ENCODE data around the gene PLCG1.
"Not testable (repeated sequence)": the region's sequence is repeated elsewhere in the genome, so short reads cannot be mapped to it uniquely, and the experiment has no call there.

Gene PLCG1

DNA sequence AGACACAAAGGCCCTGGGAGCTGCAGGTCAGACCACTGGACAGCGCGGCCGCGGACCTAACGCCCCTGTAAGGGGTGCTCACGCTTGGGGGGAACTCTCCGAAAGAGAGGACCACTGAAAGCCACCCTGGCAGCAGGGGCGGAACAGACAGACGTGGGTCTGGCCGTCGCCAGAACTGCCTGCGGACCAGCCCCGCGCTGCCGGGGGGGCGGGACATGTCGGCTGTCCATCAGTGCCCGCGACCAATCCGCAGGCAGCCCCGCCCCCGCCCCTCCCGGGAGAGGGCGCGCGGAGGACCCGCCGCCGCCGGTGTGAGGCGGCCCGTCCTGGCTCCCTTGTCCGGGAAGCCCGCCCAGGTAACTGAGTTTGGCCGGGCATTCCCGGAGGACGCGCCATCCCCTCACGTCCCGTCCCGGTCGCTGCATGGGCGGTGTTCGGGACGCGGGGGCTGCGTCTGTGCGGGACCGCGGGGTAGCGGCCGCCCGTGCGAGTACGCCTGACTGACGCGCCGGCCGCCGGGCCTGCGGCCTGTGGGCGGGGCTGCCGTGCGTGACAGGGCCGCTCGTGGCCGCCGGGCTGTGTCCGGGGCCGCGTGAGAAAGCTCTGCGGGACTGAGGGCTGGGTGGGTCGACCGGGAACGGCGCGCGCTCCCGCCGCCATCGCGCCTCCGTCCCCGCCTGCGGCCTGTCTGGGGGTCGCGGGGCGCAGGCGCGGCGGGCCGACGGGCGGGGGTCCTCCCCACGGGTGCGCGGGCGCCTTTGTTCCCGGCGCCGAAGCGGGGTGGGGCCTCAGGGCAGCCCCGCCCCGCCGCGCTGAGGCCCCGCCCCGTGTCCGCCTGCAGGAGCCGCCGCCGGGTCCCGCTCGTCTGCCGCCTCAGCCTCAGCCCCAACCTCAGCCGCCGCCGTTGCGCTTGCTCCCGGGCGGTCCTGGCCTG lies at the start of gene PLCG1:
Gene PLCG1, plus strand, starts transcription at position 864 of the 934 bp plus-strand sequence. CDS start 99 bp downstream, outside the sequence.
- DNase-seq, result peak; percentile 84

- DNase-seq, result no peak
These were observed 49.6 kb upstream of the PLCG1 start for GRCh38 chr20:41087777-41088176.

DNA sequence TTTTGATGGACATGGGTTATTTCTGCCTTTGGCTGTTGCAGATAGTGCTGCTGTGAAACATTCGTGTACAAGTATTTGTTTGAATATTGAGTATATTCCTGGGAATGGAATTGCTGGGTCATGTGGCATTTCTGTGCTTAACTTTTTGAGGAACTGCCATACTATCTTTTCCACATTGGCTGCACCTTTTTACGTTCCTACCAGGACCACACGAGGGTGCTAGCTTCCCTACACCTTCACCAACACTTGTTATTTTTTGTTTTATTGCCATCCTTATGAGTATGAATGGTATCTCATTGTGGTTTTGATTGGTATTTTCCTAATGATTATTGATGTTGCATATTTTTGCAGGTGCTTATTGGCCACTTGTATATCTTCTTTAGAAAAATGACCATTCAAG lies 47.8 kb upstream of the PLCG1 start:
- DNase-seq, result no peak

- no peak for DNase-seq
These were observed 45.4 kb upstream of the PLCG1 start for GRCh38 chr20:41091927-41092326.

DNA sequence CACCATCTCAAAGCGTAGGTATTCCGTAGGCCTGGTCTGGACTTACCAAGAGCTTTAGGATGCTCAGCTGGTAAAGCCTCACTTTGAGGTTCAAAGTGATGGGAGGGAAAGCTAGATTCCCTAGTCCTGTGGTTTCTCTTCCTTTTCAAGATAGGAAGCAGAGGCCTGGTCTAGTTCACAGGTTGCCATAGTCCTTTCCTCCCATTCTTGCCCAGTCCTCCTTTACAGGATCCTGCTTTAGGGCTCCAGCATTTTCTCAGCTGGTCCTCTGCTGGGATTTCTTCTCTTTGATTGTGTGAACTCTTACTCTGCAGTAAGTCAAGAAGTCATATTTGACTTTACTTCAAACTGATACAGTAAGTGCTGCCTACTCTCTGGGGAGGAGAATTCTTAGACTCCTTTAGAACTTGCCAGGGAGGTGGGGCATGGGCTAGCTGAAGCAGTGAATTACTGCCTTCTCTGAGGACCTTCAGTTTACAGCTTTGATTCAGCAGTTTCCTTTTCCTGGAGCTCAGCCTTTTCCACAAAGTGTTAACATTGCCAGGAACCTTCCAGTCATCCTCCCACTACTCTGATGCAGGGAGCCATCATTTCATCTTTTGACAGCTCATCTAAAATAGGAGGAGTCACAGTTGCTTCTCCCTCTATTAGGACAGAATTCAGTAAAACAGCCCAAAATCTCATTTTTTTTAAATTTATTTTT lies 42.8 kb upstream of the PLCG1 start:
- DNase-seq, result no peak

DNA sequence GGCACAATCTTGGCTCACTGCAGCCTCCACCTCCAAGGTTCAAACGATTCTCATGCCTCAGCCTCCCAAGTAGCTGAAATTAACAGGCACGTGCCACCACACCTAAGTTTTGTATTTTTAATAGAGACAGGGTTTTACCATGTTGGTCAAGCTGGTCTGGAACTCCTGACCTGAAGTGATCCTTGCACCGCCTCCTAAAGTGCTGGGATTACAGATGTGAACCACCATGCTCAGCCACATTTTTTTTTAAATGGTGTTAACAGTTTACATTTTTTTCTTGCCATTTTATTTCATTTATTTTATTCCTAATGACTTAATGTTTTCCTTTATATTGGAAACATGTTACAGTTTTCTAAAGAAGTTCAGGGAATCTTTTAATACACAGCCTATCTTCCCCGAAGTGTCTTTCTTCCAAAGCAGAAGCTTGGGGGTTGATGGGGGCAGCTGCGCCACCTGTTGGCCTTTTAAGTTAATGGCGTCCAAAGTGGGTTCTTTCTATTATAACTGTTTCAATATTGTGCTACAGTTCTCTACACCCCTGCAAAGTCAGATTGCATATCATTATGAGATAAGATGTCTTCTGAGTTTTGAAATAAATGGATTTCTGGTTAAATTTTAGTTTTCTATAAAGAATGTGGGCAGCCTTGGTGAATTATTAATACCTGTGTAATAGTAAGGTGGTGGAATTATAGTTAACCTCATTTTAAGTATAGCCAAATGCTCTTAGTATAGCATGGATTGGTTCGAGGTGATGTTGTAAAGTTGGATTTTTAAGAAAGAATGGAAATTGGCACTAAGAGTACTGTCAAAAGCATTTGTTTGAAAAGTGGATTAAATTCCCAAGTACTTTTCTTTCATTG lies 42.0 kb upstream of the PLCG1 start:
- DNase-seq, result peak; percentile 70

DNA sequence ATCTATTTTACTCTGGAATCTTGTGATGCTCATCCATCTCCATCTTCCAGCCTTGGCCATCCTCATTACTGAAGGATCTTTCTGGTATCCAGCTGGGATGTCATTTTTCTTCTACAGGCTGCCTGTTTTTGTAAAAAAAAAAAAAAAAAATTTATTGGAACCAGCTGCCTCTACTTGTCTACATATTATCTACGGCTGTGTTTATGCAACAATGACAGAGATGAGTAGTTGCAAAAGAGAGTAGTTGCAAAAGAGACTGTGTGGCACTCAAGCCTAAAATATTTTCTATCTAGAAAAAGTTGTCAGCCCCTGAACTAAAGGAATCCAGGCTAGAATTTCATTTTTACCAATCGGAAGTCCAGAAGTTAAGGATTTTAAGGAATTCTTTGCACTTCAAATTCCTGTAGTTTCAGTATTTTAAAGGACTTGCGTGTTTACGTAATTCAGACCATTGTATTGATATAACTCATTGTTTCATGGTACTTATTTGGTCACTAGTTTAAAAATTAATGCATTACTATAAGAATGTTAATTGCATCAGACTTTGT lies 38.6 kb upstream of the PLCG1 start:
- DNase-seq, result no peak

DNA sequence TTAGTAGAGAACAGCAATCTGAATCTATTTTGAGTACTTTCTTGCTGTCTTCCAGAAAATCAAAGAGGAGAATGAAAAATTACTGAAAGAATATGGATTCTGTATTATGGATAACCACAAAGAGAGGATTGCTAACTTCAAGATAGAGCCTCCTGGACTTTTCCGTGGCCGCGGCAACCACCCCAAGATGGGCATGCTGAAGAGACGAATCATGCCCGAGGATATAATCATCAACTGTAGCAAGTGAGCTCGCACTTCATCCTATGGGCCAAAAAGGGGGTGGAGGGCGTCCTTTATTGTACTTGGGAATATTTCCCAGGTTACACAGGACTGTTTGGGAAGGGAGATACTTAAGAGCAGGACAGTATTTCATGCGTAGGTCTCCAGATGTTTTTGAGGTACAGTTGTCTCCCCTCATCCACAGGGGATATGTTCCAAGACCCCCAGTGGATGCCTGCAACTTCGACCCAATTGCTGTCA lies 37.3 kb upstream of the PLCG1 start:
- no peak for DNase-seq

GRCh38 chr20:41101660-41102059 lies 35.7 kb upstream of the PLCG1 start:
- no peak for DNase-seq

GRCh38 chr20:41108531-41108930 lies 28.8 kb upstream of the PLCG1 start:
- no peak for DNase-seq

GRCh38 chr20:41110012-41110411 lies 27.3 kb upstream of the PLCG1 start:
- DNase-seq, result no peak

- no peak for DNase-seq
These were observed 26.3 kb upstream of the PLCG1 start for GRCh38 chr20:41110930-41111577.

GRCh38 chr20:41111578-41111951 lies 25.8 kb upstream of the PLCG1 start:
- no peak for DNase-seq

DNA sequence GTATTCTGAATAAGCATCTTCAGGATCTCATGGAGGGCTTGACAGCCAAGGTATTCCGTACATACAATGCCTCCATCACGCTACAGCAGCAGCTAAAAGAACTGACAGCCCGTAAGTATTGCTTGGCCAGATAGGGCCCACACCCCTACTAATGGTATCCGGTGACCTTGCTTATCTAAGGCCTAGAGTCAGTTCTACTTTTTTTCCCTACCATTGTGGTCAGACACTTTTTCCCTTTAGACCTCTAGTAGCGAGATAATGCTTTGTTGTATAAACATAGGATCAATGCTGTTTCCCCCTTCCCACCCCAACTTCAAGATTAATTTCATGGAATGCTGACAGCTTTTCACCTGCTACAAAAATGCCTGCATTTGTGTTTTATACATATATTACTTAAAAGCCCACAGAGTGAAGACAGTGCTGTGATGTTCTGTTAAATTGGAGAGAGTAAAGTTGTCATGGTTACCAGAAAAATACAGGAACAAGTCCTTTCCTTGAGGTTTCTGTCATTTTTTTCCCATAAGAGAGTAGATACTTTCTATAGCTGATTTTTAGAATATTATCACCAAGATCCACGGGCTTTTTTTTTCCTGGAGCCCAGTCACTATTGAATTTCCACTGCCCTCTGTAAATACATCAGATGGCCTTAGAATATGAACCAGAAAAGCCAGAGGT lies 20.9 kb upstream of the PLCG1 start:
- no peak for DNase-seq

DNA sequence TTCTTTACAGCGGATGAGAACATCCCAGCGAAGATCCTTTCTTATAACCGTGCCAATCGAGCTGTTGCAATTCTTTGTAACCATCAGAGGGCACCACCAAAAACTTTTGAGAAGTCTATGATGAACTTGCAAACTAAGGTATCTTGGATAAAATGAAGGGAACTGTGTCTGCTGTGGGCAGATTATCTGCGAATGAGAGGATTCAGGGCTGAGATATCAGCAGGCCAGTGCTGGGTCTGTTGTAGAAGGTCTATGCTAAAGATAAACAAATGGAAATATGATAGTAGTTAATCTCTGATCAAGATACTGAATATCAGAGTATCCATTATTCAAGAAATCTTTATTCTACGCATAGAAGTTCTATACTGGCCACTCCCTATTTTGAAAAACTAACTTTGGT lies 19.2 kb upstream of the PLCG1 start:
- not testable (repeated sequence) for DNase-seq

DNA sequence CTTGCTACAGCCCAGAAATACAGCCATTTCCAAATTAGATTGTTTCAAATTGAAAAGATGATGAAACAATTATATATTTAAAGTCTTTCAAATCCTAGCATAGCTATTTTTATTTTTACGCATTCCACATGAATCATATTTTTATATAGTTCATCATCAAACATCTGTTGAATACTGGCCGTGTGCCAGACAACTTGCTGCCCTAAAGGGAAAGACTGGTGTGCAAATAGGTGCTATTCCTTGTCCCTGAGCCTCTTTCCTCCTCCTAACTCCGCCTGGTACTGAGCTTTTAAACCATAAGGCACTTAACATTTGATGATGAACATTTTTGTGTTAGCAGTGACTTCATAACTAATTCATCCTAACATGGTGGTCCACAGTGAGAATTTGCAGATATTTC lies 18.7 kb upstream of the PLCG1 start:
- no peak for DNase-seq

- no peak for DNase-seq
These were observed 17.5 kb upstream of the PLCG1 start for GRCh38 chr20:41119614-41120561.

- DNase-seq, result no peak
These were observed 15.9 kb upstream of the PLCG1 start for GRCh38 chr20:41121399-41121798.

DNA sequence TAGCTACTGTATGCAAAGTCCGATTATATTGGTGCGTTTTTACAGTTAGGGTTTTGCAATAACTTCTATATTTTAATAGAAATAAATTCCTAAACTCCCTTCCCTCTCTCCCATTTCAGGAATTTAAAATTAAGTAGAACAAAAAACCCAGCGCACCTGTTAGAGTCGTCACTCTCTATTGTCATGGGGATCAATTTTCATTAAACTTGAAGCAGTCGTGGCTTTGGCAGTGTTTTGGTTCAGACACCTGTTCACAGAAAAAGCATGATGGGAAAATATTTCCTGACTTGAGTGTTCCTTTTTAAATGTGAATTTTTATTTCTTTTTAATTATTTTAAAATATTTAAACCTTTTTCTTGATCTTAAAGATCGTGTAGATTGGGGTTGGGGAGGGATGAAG lies 13.7 kb upstream of the PLCG1 start:
- no peak for DNase-seq

DNA sequence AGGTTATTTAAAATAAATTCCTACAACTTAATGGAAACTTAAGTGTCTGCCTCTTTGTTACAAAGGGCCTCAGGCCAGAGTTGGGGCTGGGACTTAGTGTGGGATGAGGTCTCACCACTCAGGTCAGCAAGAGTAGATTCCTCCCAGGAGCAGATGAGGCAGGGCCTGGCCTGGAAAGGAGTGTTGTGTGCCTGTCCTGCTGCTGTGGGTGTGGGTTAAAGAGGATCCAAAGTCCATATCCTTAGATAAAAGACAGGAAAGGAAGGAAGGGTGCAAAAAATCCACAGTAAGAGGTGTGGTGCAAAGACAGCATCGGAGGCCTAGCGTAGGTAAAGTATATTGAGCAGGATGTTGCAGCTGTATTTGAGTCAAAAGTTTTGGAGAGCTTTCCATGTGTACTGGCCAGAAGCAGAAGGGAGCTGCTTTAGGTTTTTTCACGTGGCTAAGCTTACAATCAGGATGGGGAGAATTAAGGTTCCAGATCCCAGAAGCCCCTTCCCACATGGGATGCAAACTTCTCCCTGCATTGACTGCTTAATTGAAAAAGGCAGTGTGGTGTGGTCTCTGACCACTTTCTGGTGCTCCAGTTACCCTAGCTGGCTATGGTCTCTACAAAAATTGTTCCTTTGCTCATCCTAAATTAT lies 12.8 kb upstream of the PLCG1 start:
- no peak for DNase-seq
